GM19193 (cell line): ENCODE data around the gene RANBP9.
A peak's percentile ranks its signal among the peaks of the same experiment; 100 is the strongest.

Source experiments
- POLR2A ChIP-seq: IDR thresholded peaks from 4 replicates; pipeline ENCODE4 v1.6.1; 2011; ENCODE audit not compliant: insufficient read depth, insufficient read length; ENCODE audit errors: extremely low read depth

Gene RANBP9

DNA sequence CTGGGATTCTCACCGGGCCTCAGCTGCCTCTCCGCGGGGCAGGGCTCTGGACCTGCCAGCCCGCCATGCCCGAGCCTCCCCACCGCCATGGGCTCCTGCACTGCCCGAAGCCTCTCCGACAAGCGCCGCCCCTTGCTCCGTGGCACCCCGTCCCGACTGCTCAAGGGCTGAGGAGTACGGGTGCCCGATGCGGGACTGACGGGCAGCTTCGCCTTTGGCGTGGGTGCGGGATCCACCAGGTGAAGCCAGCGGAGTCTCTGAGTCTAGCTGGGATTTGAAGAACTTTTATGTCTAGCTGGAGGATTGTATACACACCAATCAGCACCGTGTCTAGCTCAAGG, 5.3 kb upstream of the RANBP9 start:
- no peak for TF ChIP-seq POLR2A

DNA sequence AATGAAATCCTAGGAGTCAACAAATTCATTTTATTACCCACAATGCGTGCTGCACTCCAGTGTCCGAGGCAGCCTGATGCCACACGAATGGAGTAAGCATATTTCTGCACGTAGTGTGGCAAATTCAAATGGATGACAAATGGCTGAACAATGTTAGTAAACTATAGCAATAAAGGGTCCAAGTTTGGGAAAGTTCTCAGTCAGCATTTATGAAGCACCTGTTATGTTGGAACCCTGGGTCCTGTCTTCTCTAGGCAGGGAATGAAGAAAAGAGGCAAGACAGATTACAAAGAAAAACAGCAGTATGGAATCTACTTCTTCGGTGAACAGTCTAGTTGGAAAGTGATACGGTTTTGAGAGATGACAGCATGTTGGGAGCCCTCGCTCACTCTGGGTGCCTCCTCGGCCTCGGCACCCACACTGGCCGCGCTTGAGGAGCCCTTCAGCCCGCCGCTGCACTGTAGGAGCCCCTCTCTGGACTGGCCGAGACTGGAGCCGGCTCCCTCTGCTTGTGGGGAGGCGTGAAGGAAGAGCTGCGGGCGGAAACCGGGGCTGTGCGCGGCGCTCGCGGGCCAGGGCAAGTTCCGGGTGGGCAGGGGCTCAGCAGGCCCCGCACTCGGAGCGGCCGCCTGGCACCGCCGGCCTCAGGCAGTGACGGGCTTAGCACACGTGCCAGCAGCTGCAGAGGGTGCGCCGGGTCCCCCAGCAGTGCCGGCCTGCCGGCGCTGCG, 4.8 kb upstream of the RANBP9 start:
- no peak for TF ChIP-seq POLR2A

- no peak for TF ChIP-seq POLR2A
Measured at GRCh38 chr6:13715444-13715883, 3.8 kb upstream of the RANBP9 start.

DNA sequence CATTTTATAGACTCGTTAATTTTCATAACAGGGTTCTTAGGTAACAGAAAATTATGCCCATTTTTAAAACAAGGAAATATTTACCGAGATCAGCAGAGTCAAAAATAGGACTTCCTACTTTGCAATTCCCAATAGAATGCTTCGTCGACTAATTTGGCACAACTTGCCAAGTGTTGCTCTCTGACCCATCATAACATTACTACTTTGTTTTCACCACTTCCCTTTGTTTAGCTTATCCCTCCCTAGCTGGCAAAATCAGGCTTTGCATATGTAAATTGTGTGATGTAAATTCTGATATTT, 914 bp upstream of the RANBP9 start:
- TF ChIP-seq POLR2A = no peak

DNA sequence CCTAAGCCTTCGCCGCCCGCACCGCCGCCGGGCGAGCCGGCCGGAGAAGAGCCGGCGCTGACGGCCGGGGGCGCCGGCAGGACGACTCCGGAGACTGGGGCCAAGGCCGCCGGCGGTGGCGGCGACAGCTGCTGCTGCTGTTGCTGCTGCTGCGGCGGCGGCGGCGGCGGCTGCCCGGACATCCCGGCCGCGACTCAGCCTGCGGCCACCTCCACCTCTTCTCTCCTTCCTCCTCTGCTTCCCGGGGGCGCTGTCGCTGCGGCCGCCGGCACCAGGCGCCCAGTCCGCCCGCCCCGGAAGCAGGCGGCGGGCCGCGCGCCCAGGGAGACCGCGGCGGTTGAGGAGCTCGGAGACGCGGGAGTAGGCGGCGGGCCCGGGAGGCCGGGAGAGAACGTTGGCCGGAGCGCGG, 307 bp downstream of the RANBP9 start:
- peak; percentile 68 for TF ChIP-seq POLR2A

DNA sequence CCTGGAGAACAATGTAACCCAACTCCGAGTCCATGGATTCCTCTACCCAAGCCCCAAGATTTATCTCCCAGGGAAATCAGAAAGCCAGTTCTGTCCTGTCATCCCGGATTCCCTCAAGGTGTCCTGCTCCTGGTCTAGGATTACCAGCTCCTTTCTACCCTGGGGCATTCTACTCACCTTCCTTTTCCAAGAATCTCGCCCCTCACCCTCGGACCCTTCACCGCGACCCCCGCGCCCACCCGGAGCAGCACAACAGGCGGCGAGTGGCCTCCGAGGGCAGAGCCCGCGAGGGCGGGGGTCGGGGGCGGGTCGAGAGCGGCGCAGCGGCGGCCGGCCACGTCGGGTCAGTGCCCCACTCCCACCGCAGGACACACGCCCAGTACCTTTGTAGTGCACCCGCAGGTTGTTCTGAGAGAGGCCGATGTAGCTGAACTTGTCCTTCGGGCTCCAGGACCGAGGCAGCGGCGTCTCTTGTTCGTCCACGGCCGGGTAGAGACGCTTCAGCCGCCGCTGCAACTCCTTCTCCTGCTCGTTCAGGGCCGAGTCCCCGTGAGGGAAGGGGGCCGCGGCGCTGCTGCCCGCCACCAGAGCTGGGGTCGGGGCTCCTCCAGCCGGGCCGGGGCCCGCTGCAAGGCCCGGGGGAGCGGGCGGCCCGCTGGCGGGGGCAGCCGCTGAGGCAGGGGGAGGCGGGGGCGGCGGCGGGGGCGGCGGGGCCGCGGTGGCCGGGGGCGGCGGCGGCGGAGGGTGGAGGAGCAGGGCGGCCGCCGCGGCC, 897 bp downstream of the RANBP9 start:
- peak; percentile 23 for TF ChIP-seq POLR2A

DNA sequence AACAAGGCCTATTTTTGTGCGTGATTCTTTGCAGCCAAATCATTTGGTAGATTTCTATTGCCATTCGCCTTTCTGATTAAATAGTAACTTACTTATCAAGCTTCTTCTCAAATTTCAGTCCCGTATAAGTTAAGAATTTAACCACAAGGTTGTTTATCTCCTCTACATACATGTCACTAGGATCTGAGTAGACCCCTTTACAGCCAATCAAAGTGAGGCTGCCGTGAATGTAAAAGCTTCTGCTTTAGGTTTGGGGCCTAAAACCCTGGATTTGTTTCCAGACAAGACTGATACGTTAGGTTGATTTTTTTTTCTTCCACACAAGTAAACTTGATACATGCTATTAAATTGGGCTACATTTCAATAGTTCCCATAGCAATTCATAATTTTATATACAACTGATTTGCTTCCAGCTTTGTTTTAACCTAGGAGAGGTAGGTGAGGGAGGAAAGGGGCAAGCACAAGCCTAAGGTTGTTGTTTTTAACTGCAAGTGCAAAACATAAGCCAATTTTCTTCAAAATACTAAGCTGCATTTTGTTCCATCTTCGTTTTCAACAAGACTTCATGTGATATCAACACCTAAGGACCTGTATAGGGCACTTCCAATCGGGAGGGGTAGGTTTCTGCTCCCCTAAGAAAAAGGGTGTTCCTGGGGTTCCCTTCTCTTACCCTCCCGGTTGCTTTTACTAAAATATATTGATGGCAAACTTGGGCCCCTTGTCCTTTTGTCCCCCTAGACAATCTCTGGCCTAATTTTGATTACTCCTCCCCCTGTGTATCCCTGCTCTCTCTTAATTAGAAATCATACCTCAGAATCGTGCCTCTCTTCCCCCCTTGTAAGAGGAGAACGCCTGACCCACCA, 1.7 kb downstream of the RANBP9 start:
- no peak for TF ChIP-seq POLR2A

DNA sequence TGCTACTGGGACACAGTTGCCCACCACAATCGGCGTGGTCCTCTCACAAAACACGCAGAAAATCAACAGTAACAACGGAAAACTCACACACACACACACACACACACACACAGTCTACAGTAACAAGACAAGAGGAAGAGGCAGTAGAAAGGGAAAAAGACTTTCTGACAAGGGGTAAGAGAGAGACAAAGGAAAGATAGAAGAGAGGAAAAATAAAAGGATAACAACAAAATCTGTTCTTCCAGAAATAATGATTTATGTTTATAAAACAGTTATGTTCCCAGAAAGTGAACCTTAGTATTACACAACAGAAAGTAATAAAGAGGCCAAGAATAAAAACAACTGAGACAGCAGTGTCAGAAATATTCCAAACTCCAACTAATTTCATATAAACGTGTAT, 2.9 kb downstream of the RANBP9 start:
- TF ChIP-seq POLR2A = no peak

GRCh38 chr6:13703496-13703895, 8.1 kb downstream of the RANBP9 start:
- TF ChIP-seq POLR2A = no peak

- TF ChIP-seq POLR2A = no peak
Measured at GRCh38 chr6:13702809-13703302, 8.8 kb downstream of the RANBP9 start.

DNA sequence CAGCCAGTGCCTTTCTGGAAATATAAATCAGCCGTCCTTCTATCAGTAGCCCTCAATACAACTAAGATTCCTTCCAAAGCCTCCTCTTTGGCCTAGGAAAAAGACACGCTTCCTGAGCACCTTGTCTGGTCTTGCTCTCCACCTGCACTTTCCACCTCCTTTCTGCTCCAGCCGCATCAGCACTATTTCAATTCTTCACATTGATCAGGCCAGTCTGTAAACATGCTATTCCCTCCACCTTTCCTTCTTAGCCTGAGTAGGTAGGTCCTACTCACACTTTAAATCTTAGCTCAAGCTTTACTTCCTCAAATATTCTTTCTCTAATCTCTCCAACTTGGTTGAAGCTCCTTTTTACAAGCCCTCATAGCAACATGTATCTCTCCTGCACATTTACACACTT, 11.4 kb downstream of the RANBP9 start:
- no peak for TF ChIP-seq POLR2A

GRCh38 chr6:13698715-13699114, 12.9 kb downstream of the RANBP9 start:
- no peak for TF ChIP-seq POLR2A

DNA sequence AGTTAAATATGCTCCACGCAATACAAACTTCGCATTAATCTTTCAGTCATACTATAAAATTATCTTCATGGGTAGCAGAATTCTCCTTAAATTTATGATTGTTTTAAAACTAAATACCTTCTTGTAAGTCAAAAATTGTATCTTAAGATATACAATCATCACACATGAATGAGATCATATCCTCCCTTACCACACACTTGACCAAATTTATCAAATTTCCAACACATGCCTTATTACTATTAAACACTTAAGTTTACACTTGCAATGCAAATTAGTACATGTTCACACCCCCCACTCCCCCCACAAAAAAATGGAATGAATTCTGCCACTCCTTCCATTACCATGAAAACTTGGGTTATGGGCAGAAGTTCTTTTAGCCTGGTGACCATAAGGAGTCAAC, 13.8 kb downstream of the RANBP9 start:
- no peak for TF ChIP-seq POLR2A

- no peak for TF ChIP-seq POLR2A
Measured at GRCh38 chr6:13696226-13696625, 15.4 kb downstream of the RANBP9 start.

- TF ChIP-seq POLR2A = no peak
Measured at GRCh38 chr6:13695252-13695651, 16.4 kb downstream of the RANBP9 start.
